ENCODE results near the gene RAD23A. TPM values are rescaled to one million over a fixed set of nuclear protein-coding genes. Genes with fewer than 3 reads are reported as not detected.
"Not testable (repeated sequence)": the region's sequence is repeated elsewhere in the genome, so short reads cannot be mapped to it uniquely, and the experiment has no call there.

The RAD23A gene
- total and polyA plus RNA-seq, 7 donors, result 403 to 801 (median 567) TPM

DNA sequence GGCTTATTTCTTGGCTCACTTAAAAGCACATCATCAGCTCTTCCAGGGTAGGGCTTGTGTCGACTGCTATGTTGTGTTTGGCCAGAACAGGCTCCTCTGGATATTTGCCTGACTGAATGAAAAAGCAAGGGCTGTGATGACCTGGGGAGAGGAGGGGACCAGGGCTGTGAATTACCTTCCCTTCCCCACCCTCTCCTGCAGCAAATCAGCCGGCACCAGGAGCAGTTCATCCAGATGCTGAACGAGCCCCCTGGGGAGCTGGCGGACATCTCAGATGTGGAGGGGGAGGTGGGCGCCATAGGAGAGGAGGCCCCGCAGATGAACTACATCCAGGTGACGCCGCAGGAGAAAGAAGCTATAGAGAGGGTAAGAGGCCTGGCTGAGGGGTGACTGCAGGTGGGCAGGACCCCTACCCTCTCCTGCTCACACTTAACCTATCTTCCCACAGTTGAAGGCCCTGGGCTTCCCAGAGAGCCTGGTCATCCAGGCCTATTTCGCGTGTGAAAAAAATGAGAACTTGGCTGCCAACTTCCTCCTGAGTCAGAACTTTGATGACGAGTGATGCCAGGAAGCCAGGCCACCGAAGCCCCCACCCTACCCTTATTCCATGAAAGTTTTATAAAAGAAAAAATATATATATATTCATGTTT is 7.0 kb downstream of the RAD23A start:
- ATAC-seq, result peak in 1 of 4 donors; percentile 3
- no peak overlapping the region for H3K4me3 ChIP-seq
- H3K36me3 ChIP-seq (ENCODE audit: insufficient read depth in 1 of 2, low read depth in 1 of 2), result peaks cover 21 to 71% of the 10 kb centered on the region in 2 donors
- H3K27me3 ChIP-seq (ENCODE audit: insufficient read depth in 3 of 3, low read length in 2 of 3), result no peaks in the 10 kb centered on the region
- intact Hi-C loops (cut with DNase I), result no loop called here
- no peak for TF ChIP-seq CTCF (IDR thresholded peaks at IDR 0.05)
- peaks cover 71% of the 10 kb centered on the region for H3K4me1 ChIP-seq
- 24 to 34% (median 30%) methylated on average over 12 of the region's 12 CpGs for WGBS, 3 donors
- no peaks in the 10 kb centered on the region for H3K9me3 ChIP-seq
- no peak for DNase-seq
- peak overlapping the region; percentile 98 for H3K27ac ChIP-seq

DNA sequence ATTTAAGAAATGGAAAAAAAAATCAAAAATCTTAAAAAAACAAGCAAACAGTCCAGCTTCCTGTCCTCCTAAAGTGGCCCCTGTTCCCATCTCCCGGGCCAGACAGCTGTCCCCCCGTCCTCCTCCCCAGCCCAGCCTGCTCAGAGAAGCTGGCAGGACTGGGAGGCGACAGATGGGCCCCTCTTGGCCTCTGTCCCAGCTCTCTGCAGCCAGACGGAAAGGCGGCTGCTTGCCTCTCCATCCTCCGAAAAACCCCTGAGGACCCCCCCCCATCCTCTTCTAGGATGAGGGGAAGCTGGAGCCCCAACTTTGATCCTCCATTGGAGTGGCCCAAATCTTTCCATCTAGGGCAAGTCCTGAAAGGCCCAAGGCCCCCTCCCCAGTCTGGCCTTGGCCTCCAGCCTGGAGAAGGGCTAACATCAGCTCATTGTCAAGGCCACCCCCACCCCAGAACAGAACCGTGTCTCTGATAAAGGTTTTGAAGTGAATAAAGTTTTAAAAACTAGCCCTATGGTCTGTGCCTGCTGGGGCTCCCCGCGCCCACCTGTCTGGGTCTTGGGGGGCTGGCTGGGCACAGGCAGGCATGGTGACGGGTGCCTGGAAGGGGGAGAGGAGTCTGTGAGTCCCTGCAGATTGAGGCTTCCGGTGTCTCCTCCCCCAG is 7.6 kb downstream of the RAD23A start:
- peaks cover 65% of the 10 kb centered on the region for H3K4me1 ChIP-seq
- H3K4me3 ChIP-seq, result no peak overlapping the region
- WGBS, 3 donors, result 18 to 24% (median 18%) methylated on average over 10 to 11 of the region's 11 CpGs
- H3K27me3 ChIP-seq (ENCODE audit: insufficient read depth in 3 of 3, low read length in 2 of 3), result no peaks in the 10 kb centered on the region
- no peak for DNase-seq
- intact Hi-C loops (cut with DNase I), result no loop called here
- peak overlapping the region; percentile 98 for H3K27ac ChIP-seq
- no peaks in the 10 kb centered on the region for H3K9me3 ChIP-seq
- H3K36me3 ChIP-seq (ENCODE audit: insufficient read depth in 1 of 2, low read depth in 1 of 2), result peaks cover 20 to 64% of the 10 kb centered on the region in 2 donors
- TF ChIP-seq CTCF (IDR thresholded peaks at IDR 0.05), result no peak
- ATAC-seq, result no peak

- no peaks in the 10 kb centered on the region for H3K9me3 ChIP-seq
These were observed 8.3 kb downstream of the RAD23A start for GRCh38 chr19:12953799-12954611.

GRCh38 chr19:12954612-12954962 is 8.9 kb downstream of the RAD23A start:
- Histone ChIP-seq H3K27me3 (ENCODE audit: insufficient read depth in 3 of 3, low read length in 2 of 3) (no peaks in the 10 kb centered on the region), H3K36me3 (ENCODE audit: insufficient read depth in 1 of 2, low read depth in 1 of 2) (peaks cover 13 to 51% of the 10 kb centered on the region in 2 donors), H3K9me3 (no peaks in the 10 kb centered on the region), H3K4me3 (peak overlapping the region; percentile 30), H3K27ac (peak overlapping the region; percentile 98), H3K4me1 (peaks cover 52% of the 10 kb centered on the region)
- DNase-seq, result no peak
- ATAC-seq, result no peak
- 29 to 33% (median 30%) methylated on average over 1 of the region's 1 CpG for WGBS, 3 donors
- intact Hi-C loops (cut with DNase I), result no loop called here
- TF ChIP-seq CTCF (IDR thresholded peaks at IDR 0.05), result no peak

More at GRCh38 chr19:12953799-12954611, 8.3 kb downstream of the RAD23A start:
- Histone ChIP-seq H3K27ac (peak overlapping the region; percentile 98), H3K4me3 (peak overlapping the region; percentile 30), H3K27me3 (ENCODE audit: insufficient read depth in 3 of 3, low read length in 2 of 3) (no peaks in the 10 kb centered on the region), H3K36me3 (ENCODE audit: insufficient read depth in 1 of 2, low read depth in 1 of 2) (peaks cover 13 to 57% of the 10 kb centered on the region in 2 donors), H3K4me1 (peaks cover 57% of the 10 kb centered on the region)
- ATAC-seq, result peak in 1 of 4 donors; percentile 2
- WGBS, 3 donors, result 32 to 44% (median 33%) methylated on average over 12 of the region's 12 CpGs
- intact Hi-C loops (cut with DNase I), result no loop called here
- DNase-seq, result no peak
- no peak for TF ChIP-seq CTCF (IDR thresholded peaks at IDR 0.05)

GRCh38 chr19:12955575-12955974 is 9.9 kb downstream of the RAD23A start:
- peaks cover 46% of the 10 kb centered on the region for H3K4me1 ChIP-seq
- ATAC-seq; DNase-seq; H3K9me3 ChIP-seq; H3K27me3 ChIP-seq (ENCODE audit: insufficient read depth in 3 of 3, low read length in 2 of 3): not testable (repeated sequence)
- H3K27ac ChIP-seq, result peak overlapping the region; percentile 98
- WGBS, 3 donors, result 77 to 81% (median 78%) methylated on average over 9 of the region's 9 CpGs
- H3K36me3 ChIP-seq (ENCODE audit: insufficient read depth in 1 of 2, low read depth in 1 of 2), result peaks cover 13 to 41% of the 10 kb centered on the region in 2 donors
- intact Hi-C loops (cut with DNase I), result loop anchor here in 1 of 2 donors (5.0 kb wide), 1 partner anchor 63 kb away; the partner anchor contains the start of gene GCDH
- H3K4me3 ChIP-seq, result peak overlapping the region; percentile 87

Measured in psoas muscle (tissue), 8 donors.